ENCODE data around the gene BRME1.
A peak's percentile ranks its signal among the peaks of the same experiment; 100 is the strongest.

The BRME1 gene

DNA sequence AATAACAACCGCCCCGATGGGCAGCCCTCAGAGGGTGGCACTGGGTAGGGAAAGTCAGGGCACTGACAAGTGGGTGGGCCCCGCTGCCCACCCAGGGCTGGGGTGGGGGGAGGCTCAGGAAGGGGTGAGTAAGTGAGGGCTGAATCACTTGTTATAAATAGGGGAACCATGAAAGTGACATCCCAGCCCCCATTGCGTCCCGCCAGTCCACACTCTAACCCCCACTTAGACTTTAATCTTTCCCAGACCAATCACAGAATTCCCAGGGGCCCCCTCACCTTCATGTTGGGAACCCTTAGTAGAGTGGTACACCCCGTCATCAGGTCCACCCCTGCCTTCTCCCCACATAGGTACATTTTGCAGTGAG, 66.0 kb downstream of the BRME1 start:
- H3K4me3 Mint-ChIP-seq = peak overlapping the region; percentile 95 to 97
- DNase-seq (no peak), ATAC-seq (peak; percentile 29)
- peaks cover 77% of the 10 kb centered on the region for H3K4me1 Mint-ChIP-seq
- H3K27me3 Mint-ChIP-seq = no peaks in the 10 kb centered on the region
- peak overlapping the region; percentile 94 to 99 for H3K27ac Mint-ChIP-seq
- no peaks in the 10 kb centered on the region for H3K9me3 Mint-ChIP-seq

DNA sequence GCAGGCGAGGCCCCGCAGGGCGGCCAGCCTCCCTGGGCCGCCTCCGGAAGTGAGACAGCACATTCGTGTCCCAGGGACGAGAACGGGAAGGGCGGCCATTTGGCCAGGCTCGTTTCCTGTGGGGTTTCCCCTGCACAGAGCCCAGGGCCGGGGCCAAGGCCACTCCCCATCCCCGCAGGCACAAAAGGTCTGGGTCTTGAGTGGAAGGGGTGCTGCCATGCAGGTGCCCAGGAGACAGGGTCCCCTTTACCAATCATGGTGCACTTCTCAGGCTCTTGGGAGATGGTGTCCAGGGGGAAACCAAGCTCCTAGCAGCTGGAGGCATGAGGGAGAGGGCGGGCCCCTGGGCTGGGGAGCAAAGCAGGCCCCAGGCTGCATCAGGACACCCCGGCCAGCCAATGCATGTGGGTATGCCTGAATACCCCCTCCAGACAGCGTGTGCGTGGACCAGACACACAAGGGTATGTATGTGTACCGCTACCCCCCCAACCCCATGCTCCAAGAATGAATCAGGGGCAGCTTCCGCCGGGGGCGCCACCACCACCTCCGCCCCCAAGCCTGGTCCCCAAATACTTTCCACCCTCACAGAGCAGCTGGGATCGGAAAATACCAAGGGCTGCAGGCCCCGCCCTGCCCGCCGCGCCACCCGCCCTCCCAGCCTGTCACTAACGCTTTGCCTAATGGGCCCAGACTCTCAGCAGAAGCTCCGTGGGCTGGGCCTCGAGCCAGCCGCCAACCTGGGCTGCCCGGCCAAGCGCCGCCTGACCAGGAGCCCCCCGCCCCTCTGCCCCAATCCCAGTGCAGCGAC, 66.6 kb downstream of the BRME1 start:
- ATAC-seq = peak; percentile 75
- Mint-ChIP-seq H3K27ac (peak overlapping the region; percentile 98 to 99), H3K27me3 (no peaks in the 10 kb centered on the region), H3K9me3 (no peaks in the 10 kb centered on the region), H3K4me1 (peaks cover 77% of the 10 kb centered on the region), H3K4me3 (peak overlapping the region; percentile 95 to 97)
- DNase-seq = peak; percentile 84 to 93

DNA sequence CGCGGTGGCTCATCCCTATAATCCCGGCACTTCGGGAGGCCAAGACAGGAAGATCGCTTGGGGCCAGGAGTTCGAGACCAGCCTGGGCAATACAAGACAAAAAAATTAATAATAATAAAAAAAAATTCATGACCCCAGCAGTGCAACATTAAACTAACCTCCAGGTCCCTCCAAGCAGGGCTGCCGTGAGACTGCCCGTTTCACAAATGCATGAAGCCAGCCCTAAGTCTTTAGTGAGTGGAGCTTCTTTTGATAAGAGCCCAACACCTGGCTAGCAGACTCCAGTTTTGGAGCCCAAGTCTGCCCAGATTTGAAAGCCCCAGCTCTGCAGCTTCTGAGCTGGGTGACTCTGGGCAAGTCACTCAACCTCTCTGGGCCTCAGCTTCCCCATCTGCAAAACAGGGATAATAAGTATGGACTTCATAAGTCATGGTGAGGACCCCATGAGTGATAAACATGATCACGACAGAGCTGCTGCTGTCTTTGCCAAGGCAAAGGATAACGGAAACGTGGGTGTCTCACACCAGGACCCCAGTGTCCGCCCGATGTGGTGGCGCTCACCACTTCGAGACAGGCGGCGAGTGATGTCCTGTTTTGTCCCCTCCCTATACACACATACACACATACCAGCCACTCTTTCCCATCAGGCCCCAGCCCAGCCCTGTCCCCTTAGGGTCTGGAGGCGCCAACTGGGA, 67.3 kb downstream of the BRME1 start:
- H3K4me3 Mint-ChIP-seq = peak overlapping the region; percentile 95 to 97
- DNase-seq (no peak), ATAC-seq (no peak)
- peaks cover 77% of the 10 kb centered on the region for H3K4me1 Mint-ChIP-seq
- H3K27me3 Mint-ChIP-seq = no peaks in the 10 kb centered on the region
- H3K9me3 Mint-ChIP-seq = no peaks in the 10 kb centered on the region
- H3K27ac Mint-ChIP-seq = peak overlapping the region; percentile 98 to 99

DNA sequence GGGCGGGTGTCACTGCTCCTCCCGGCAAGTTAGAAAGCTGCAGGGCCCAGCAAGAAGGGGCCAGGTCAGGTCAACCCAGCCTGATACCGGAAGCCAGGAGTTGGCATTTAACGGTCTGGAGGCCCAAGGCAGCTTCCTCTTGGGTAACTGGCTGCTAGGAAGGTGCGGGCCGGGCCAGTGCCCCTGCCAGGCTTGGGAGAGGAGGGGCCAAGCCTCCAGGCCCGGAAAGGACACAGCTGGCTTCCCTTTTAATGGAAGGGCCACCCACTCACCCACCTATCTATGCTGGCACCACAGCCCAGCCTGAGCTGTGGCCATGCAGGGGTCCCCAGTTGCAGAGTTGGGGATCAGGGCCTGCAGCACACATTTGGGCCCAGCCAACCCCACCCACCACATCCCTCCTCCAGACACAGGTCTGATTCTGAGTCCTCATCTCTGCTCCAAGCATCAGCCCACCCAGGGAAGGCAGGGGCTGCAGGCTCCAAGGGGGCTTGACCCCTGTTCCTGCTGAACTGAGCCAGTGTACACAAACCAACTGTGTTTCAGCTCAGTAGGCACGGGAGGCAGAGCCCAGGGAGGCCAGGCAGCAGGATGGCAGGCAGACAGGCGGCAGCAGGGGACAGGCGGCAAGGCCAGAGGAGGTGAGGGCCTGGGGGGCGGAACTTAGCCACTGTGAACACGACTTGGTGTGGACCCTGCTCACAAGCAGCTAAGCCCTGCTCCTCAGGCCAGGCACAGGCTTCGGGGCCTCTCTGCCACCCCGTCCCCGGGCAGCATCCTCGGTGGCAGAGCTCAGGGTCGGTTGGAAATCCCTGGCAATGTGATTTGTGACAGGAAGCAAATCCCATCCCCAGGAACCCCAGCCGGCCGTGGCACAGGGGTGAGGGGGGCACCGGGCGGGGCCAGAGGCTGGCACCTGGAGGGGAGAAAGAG, 69.9 kb downstream of the BRME1 start:
- Mint-ChIP-seq H3K9me3 (no peaks in the 10 kb centered on the region), H3K27me3 (no peaks in the 10 kb centered on the region), H3K4me1 (peaks cover 85% of the 10 kb centered on the region), H3K27ac (peak overlapping the region; percentile 12 to 92), H3K4me3 (peak overlapping the region; percentile 85 to 95)
- ATAC-seq (no peak), DNase-seq (no peak)

DNA sequence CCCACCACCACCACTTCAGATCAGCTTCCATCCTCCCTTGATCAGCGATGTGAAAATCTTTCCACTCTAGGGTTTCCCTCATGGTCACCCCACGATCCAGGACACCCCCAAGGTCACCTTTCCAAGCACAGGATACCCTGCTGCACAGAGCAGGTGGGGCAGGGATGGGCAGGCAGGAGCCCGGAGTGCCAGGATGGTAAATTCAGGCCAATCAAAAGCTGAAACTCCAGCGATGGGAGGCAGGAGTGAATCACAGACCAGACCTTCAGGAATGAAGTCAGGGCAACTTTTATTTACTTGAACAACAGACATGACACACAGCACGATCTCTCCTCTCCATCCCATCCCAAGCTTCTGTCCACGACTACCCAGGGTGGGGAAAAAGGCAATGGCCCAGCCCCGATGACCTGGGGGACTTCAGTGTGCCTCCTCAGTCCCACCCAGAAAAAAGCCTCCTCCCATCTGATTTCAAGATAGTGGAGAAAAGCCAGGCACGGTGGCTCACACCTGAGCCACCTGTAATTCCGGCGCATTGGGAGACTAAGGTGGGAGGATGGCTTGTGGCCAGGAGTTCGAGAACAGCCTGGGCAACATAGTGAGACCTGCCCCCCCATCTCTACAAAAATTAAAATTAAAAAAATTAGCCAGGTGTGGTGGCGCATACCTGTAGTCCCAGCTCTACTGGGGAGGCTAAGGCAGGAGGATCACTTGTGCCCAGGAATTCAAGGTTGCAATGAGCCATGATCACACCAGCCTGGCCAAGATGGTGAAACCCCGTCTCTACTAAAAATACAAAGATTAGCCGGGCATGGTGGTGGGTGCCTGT, 71.5 kb downstream of the BRME1 start:
- Mint-ChIP-seq H3K27me3 (no peaks in the 10 kb centered on the region), H3K27ac (peak overlapping the region; percentile 69 to 83), H3K9me3 (no peaks in the 10 kb centered on the region), H3K4me1 (peaks cover 77% of the 10 kb centered on the region), H3K4me3 (peak overlapping the region; percentile 72 to 93)
- ATAC-seq = no peak
- no peak for DNase-seq

DNA sequence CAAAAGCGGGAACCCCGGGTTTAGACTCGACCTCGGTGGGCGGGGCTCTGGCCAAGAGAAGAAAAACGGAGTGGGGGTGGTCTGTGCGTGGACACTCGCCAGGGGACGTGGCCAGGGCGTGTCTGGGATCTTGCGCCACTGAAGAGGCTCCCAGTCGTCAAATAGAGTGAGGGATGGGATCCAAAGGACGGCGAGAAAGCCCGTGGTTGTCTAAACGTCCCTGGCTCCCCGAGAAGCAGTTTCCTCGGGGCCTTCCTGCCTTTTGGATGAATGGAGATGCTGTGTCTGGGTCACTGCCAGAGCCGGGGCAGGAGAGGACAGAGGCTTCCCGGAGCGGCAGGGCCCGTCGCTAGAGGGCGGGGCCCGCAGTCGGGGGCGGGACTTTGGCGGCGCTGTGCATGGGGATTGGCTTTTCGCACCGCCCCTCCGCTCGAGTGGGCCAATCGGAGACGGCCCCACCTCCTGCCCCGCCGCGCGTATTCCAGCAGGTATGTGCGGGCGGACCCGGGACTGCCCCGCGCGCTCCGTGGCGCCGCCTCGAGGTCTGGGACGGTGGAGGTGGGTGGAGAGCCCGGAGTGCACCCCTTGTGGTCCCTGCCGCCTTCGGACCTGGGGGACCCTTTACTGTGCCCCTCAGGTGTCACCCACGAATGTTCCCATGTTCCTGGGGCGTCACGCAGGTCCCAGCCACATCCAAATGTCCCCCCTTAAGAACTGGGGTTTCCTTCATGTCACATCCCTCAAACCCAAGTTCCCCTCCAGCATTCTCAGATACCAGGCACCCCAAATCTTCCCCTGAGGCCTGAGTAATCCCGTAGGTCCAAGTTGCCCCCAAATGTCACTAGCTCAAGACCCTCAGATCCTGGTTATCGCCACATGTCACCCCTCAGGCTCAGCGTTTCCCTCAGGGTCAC, 72.3 kb downstream of the BRME1 start:
- H3K4me1 Mint-ChIP-seq = peaks cover 71% of the 10 kb centered on the region
- H3K27me3 Mint-ChIP-seq = no peaks in the 10 kb centered on the region
- ATAC-seq (peak; percentile 87), DNase-seq (peak; percentile 90 to 93)
- H3K4me3 Mint-ChIP-seq = peak overlapping the region; percentile 75 to 93
- no peaks in the 10 kb centered on the region for H3K9me3 Mint-ChIP-seq
- H3K27ac Mint-ChIP-seq = peak overlapping the region; percentile 57 to 90
